A673 (cell line): ENCODE measurements around the gene MYO5B. TPM values are rescaled to one million over a fixed set of nuclear protein-coding genes. Genes with fewer than 3 reads are reported as not detected.

ENCODE experiments used
- BruUV-seq: library from RNA; stranded (reverse); fragments of 400-500 nt; replicated peaks from 2 replicates; lab custom pipeline; 2021; lab: Mats Ljungman, UMichigan
- CTCF ChIA-PET: fragments of 300-600 bp; sonication (Branson Sonifier 250); formaldehyde crosslinking; loops from one replicate; lab custom pipeline; 2022; ENCODE audit warnings: antibody characterized with exemption; lab: Charles Lee
- POLR2A ChIA-PET: fragments of 300-600 bp; sonication (Branson Sonifier 250); formaldehyde crosslinking; loops from one replicate; lab custom pipeline; 2022; ENCODE audit warnings: antibody characterized with exemption; ENCODE audit not compliant: low non-redundant PET; lab: Charles Lee
- DNase-seq: peaks from one replicate; pipeline ENCODE4 v3.0.0-alpha.2; 2015; ENCODE audit warnings: low spot score
- H3K27ac ChIP-seq: fragments of 200-600 bp; sonication (generic); 2 replicates; pipeline ENCODE4 v1.5.1; 2016; ENCODE audit warnings: mixed run types, low read depth, mild to moderate bottlenecking, mixed read lengths, antibody characterized with exemption, low read length; ENCODE audit not compliant: poor library complexity, severe bottlenecking
- H3K27me3 ChIP-seq: fragments of 200-600 bp; sonication (generic); replicated peaks from 2 replicates; pipeline ENCODE4 v1.6.1; 2017; ENCODE audit warnings: mixed run types, low read depth, mild to moderate bottlenecking, mixed read lengths, antibody characterized with exemption, low read length; ENCODE audit not compliant: insufficient read depth, poor library complexity
- H3K36me3 ChIP-seq: fragments of 200-600 bp; sonication (generic); 2 replicates; pipeline ENCODE4 v1.6.1; 2016; ENCODE audit warnings: mixed run types, mild to moderate bottlenecking, mixed read lengths, antibody characterized with exemption, low read length; ENCODE audit not compliant: insufficient read depth, poor library complexity, severe bottlenecking
- H3K4me1 ChIP-seq: fragments of 200-600 bp; sonication (generic); 2 replicates; pipeline ENCODE4 v1.6.1; 2017; ENCODE audit warnings: mixed run types, mild to moderate bottlenecking, mixed read lengths, antibody characterized with exemption, low read length; ENCODE audit not compliant: insufficient read depth, poor library complexity, severe bottlenecking
- H3K4me3 ChIP-seq: fragments of 200-600 bp; sonication (generic); 2 replicates; pipeline ENCODE4 v1.5.1; 2016; ENCODE audit warnings: low read depth, mixed run types, mild to moderate bottlenecking, mixed read lengths, low read length; ENCODE audit not compliant: poor library complexity, severe bottlenecking
- H3K9me3 ChIP-seq: fragments of 200-600 bp; sonication (generic); 2 replicates; pipeline ENCODE4 v1.6.1; 2016; ENCODE audit warnings: mixed run types, low read depth, mild to moderate bottlenecking, mixed read lengths, antibody characterized with exemption, low read length; ENCODE audit not compliant: poor library complexity, severe bottlenecking
- CTCF ChIP-seq: fragments of 300-800, 200-600 bp; sonication (generic); conservative IDR thresholded peaks from 2 replicates; pipeline ENCODE4 v1.5.1; 2017; ENCODE audit warnings: low read depth, mild to moderate bottlenecking, antibody characterized with exemption, low read length, moderate library complexity, mixed read lengths
- EZH2 ChIP-seq: fragments of 200-600 bp; sonication (generic); IDR thresholded peaks from 2 replicates; pipeline ENCODE4 v1.6.1; 2017; ENCODE audit warnings: borderline replicate concordance, low read depth, mild to moderate bottlenecking, mixed read lengths, antibody characterized with exemption, low read length; ENCODE audit not compliant: poor library complexity, severe bottlenecking
- intact Hi-C: fragments of 100-400 bp; cut with micrococcal nuclease; formaldehyde crosslinking; loops from one replicate; pipeline ENCODE4 v1.10.0; 2022; ENCODE audit not compliant: unreplicated experiment
- total RNA-seq: library from RNA; stranded (reverse); gene quantifications from 2 replicates; pipeline ENCODE4 v1.2.3, GENCODE V29; 2021

MYO5B gene
- total RNA-seq, 1 experiment from 2014 or later = 0.30 TPM

- no peak for DNase-seq
- TF ChIP-seq CTCF = no peak
- TF ChIP-seq EZH2 = no peak
- no TSS peak for BruUV-seq
Observed at GRCh38 chr18:50000227-50000626, 194.7 kb downstream of the MYO5B start.

GRCh38 chr18:49999128-49999527, 195.8 kb downstream of the MYO5B start:
- Histone ChIP-seq H3K4me1 (no peaks in the 10 kb centered on the region), H3K9me3 (no peaks in the 10 kb centered on the region), H3K36me3 (no peaks in the 10 kb centered on the region), H3K4me3 (no peak overlapping the region), H3K27me3 (peaks cover 23% of the 10 kb centered on the region), H3K27ac (no peak overlapping the region)
- DNase-seq = no peak
- CTCF ChIA-PET = no interaction called here
- TF ChIP-seq CTCF = no peak
- no peak for TF ChIP-seq EZH2
- POLR2A ChIA-PET = no interaction called here
- BruUV-seq = no TSS peak
- intact Hi-C loops = no loop called here

More at GRCh38 chr18:50000227-50000626, 194.7 kb downstream of the MYO5B start:
- Histone ChIP-seq H3K9me3 (no peaks in the 10 kb centered on the region), H3K4me3 (no peak overlapping the region), H3K36me3 (no peaks in the 10 kb centered on the region), H3K27me3 (peaks cover 34% of the 10 kb centered on the region), H3K27ac (no peak overlapping the region), H3K4me1 (no peaks in the 10 kb centered on the region)
- ChIA-PET CTCF (no interaction called here), POLR2A (no interaction called here)
- intact Hi-C loops = loop anchor here (10.0 kb wide), 1 partner anchor 425 kb away; no protein-coding TSS in a partner anchor

- no peak for TF ChIP-seq CTCF
- TF ChIP-seq EZH2 = no peak
- intact Hi-C loops = no loop called here
- H3K4me3 ChIP-seq = no peak overlapping the region
- H3K27ac ChIP-seq = no peak overlapping the region
- no peak for DNase-seq
- CTCF ChIA-PET = no interaction called here
- H3K4me1 ChIP-seq = no peaks in the 10 kb centered on the region
- H3K27me3 ChIP-seq = peaks cover 15% of the 10 kb centered on the region
- H3K9me3 ChIP-seq = no peaks in the 10 kb centered on the region
- POLR2A ChIA-PET = no interaction called here
- BruUV-seq = no TSS peak
- no peaks in the 10 kb centered on the region for H3K36me3 ChIP-seq
Observed at GRCh38 chr18:49997558-49997957, 197.4 kb downstream of the MYO5B start.
